HG03064 (cell line): ENCODE results near the gene TMEM14B.
A peak's percentile ranks its signal among the peaks of the same experiment; 100 is the strongest.
"Not testable (repeated sequence)": the region's sequence is repeated elsewhere in the genome, so short reads cannot be mapped to it uniquely, and the experiment has no call there.

Source experiments
- ATAC-seq: cut with Tn5 transposase; IDR thresholded peaks from one replicate; pipeline ENCODE4 v1.9.1; 2021; ENCODE audit warnings: low read depth; ENCODE audit not compliant: unreplicated experiment

The TMEM14B gene

GRCh38 chr6:10747251-10747972, at the start of gene TMEM14B:
Gene TMEM14B, plus strand, starts transcription at chr6:10747805. Its CDS starts 1,441 bp downstream, at chr6:10749246.
- peak; percentile 97 for ATAC-seq

GRCh38 chr6:10713962-10714361, 33.6 kb upstream of the TMEM14B start:
- ATAC-seq = no peak

DNA sequence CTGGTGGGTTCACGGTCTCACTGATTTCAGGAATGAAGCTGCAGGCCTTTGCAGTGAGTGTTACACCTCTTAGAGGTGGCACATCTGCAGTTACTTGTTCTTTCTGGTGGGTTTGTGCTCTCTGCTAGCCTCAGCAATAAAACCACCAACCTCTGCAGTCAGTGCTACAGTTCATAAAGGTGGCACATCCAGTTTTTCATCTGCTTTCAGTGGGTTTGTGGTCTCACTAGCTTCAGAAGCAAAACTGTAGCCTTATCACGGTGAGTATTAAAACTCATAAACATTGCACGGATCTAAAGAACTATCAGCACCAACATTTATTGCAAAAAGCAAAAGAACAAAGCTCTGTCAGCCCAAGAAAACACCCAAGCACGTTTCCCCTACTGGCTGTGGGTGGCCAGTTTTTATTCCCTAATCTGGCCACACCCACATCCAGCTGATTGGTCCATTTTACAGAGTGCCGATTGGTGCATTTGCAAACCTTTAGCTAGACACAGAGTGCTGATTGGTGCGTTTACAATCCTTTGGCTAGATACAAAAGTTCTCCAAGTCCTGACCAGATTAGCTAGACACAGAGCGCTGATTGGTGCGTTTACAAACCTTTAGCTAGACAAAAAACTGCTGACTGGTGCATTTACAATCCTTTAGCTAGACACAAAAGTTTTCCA, 28.2 kb upstream of the TMEM14B start:
- ATAC-seq = no peak

- no peak for ATAC-seq
Observed at GRCh38 chr6:10719964-10720264, 27.7 kb upstream of the TMEM14B start.

- no peak for ATAC-seq
Observed at GRCh38 chr6:10720265-10720959, 27.2 kb upstream of the TMEM14B start.

DNA sequence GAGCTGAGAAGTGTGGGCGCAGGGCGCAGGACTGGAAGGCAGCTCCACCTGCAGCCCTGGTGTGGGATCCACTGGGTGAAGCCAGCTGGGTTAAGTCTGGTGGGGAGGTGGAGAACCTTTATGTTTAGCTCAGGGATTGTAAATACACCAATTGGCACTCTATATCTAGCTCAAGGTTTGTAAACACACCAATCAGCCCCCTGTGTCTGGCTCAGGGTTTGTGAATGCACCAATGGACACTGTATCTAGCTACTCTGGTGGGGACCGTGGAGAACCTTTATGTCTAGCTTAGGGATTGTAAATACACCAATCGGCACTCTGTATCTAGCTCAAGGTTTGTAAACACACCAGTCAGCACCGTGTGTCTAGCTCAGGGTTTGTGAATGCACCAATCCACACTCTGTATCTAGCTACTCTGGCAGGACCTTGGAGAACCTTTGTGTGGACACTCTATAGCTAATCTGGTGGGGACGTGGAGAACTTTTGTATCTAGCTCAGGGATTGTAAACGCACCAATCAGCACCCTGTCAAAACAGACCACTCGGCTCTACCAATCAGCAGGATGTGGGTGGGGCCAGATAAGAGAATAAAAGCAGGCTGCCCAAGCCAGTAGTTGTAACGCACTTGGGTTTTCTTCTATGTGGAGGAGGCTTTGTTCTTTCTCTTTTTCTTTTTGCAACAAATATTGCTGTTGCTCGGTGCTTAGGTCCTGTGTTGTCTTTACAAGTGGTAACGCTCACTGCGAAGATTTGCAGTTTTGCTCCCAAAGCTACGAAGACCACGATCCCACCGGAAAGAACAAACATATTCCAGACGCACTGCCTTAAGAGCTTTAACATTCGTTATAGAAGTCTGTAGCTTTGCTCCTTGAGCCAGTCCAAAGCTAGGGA, 26.4 kb upstream of the TMEM14B start:
- not testable (repeated sequence) for ATAC-seq

DNA sequence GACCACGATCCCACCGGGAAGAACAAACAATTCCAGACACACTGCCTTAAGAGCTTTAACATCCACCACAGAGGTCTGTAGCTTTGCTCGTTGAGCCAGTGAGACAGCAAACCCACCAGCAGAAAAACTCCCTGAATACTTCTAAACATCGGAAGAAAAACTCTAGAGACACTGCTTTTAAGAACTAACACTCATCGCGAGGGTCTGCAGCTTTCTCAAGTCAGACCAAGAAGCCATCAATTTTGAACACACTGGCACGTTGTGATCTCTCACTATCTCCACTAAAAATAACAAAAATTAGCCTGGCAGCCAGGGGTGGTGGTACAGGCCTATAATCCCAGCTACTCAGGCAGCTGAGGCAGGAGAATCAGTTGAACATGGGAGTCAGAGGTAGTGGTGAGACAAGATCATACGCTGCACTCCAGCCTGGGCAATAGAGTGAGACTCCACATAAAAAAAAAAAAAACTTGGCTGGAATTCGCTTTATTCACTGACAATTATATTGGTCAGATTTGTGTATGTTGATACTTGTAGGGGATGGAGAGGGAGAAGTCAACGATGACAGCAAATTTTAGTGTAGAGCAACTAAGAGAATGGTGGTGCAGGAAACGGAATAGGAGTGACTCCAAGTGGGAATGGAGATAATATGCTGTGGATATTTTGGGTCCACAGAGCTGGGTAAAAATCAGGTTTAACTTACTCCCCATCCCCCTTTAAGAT, 25.6 kb upstream of the TMEM14B start:
- ATAC-seq = no peak

DNA sequence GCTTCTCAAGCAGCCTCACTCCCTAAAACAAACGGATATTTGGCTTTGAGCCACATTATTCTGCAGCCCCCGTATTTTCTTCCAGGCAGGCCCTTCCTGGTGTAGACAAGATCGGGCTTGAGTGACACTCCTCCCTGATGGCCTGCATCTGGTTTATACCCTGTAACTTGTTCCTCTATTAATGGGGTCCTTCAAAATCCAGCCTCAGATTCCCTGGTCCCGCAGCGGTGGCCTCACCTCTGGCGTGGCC, 25.1 kb upstream of the TMEM14B start:
- no peak for ATAC-seq

DNA sequence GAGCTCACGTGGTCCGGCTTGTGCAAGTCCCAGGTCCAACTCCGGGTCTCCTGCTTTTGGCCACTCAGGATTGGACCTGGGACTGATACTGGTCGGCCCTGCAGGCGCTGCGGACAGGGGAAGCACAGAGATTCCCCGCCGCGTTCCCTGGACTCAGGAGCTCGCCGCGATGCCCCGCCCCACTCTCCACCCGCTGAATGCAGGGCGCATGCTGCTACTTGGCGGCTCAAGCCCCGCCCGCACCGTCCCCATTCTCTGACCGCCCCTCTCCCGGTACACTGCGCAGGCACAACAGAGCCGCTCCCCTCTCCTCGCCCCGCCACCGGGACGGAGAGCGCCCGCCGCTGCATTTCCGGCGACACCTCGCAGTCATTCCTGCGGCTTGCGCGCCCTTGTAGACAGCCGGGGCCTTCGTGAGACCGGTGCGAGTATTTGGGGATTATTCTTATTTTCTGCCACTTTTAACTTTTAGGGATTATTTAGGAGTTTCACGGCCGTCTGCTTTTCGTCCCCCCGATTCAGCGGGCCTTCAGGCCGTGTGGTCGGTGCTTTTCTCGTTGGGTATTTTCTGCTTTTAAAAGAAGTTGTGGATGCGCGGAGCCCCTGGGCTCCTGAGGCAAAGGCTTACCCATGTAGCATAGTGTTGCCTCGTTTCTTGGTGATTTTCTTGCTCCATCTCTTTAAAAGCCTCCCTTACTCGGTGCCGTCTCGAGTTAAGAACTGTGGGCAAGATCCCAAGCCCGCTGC, 24.6 kb upstream of the TMEM14B start, which contains the start of gene TMEM14C:
Gene TMEM14C (plus strand): TSS at position 251 of the 747 bp plus-strand sequence. CDS start 1,544 bp downstream, outside the sequence.
- ATAC-seq = peak; percentile 98

- ATAC-seq = no peak
Observed at GRCh38 chr6:10723567-10723881, 24.1 kb upstream of the TMEM14B start.

- no peak for ATAC-seq
Observed at GRCh38 chr6:10725044-10725443, 22.6 kb upstream of the TMEM14B start.

- no peak for ATAC-seq
Observed at GRCh38 chr6:10725716-10726115, 21.9 kb upstream of the TMEM14B start.

DNA sequence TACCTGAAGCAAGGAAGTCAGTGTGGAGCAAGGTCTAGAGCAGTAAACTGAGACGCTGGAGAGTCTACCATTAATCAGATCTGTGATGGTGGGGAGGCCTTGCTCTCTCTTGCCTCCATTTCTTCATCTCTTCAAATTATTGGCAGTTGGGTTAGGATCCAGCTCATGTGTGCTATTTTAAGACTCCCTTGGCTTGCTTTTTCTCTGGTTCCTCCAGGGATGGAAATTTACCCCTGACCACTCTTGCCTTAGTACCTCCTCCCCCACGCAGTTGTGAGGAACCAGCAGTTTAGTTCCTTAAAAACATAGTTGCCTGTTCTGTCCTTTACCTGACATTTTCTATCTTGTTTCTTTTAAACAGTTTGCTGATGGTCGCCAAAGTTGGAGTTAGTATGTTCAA, 17.4 kb upstream of the TMEM14B start:
- ATAC-seq = no peak

- no peak for ATAC-seq
Observed at GRCh38 chr6:10733151-10733715, 14.4 kb upstream of the TMEM14B start.

DNA sequence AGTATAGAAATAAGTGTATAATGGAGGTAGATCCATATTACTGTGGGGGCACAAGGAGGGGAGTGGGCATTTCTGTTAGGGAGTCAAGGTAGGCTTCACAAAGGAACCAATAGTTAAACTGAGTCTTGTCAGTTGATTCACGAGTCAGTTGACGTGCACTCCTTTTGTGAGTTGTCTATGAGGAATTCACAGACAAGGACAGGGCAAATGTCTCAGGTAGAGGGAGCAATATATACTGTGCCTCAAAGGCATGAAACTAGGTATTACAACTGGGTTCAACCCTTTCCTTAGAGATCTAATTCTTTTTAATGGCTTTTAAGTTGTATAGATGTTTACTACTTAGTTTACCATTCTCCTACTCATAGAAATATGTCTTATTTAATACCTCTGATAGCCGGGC, 13.7 kb upstream of the TMEM14B start:
- no peak for ATAC-seq

DNA sequence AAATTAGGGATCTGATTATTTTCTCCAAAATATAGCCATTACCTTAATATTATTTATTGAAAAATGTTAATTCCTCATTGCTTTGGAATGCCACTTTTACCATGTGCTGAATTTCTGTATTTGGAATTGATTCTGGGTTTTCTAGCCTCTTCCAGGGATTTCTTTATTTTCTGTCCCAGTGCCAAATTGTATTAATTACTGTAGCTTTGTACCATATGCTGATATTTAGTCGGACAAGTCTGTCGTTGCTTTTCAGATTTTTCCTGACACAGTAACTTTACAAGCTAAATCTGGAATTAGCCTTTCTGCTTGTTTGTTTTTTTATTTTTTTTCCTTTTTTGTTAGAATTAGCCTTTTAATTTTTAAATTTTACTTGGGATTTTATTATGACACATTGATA, 10.9 kb upstream of the TMEM14B start:
- no peak for ATAC-seq

- no peak for ATAC-seq
Observed at GRCh38 chr6:10740061-10740460, 7.5 kb upstream of the TMEM14B start.

- ATAC-seq = not testable (repeated sequence)
Observed at GRCh38 chr6:10741643-10742042, 6.0 kb upstream of the TMEM14B start.

DNA sequence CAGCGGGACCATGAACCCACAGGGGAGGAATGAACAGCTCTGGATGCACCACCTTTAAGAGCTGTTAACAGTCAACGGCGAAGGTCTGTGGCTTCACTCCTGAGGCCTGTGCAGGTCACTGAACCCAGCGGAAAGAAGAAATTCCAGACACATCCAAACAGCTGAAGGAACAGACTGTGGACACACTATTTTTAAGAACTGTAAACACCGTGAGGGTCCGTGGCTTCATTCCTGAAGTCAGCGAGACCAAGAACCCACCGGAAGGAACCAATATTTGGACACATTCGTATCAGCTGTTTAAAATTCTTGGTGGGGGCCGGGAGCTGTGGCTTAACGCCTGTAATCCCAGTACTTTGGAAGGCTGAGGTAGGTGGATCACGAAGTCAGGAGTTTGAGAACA, 5.4 kb upstream of the TMEM14B start:
- no peak for ATAC-seq
